ENCODE results near the gene ATP9B.

- TF ChIP-seq CSDC2 (CRISPR knock-in tag; IDR thresholded peaks at IDR 0.05) (no peak), TSHZ2 (CRISPR knock-in tag; IDR thresholded peaks at IDR 0.05) (no peak), ZFP30 (CRISPR knock-in tag; IDR thresholded peaks at IDR 0.05) (no peak), ZC3H10 (CRISPR knock-in tag; IDR thresholded peaks at IDR 0.05) (no peak), RARB (CRISPR knock-in tag; IDR thresholded peaks at IDR 0.05) (no peak), CSRNP3 (CRISPR knock-in tag; IDR thresholded peaks at IDR 0.05) (no peak), CREB5 (CRISPR knock-in tag; IDR thresholded peaks at IDR 0.05; ENCODE audit: low read depth) (no peak), PPARA (CRISPR knock-in tag; IDR thresholded peaks at IDR 0.05; ENCODE audit: borderline replicate concordance) (no peak)
Observed at GRCh38 chr18:79229431-79229830, 160.2 kb downstream of the ATP9B start.
